NCI-H226 (cell line): Measurements from ENCODE around the gene GPR85.
"Not testable (repeated sequence)": the region's sequence is repeated elsewhere in the genome, so short reads cannot be mapped to it uniquely, and the experiment has no call there.

Experiments
- DNase-seq: peaks from one replicate; pipeline ENCODE4 v3.0.0-alpha.2; 2015

The GPR85 gene, protein sequence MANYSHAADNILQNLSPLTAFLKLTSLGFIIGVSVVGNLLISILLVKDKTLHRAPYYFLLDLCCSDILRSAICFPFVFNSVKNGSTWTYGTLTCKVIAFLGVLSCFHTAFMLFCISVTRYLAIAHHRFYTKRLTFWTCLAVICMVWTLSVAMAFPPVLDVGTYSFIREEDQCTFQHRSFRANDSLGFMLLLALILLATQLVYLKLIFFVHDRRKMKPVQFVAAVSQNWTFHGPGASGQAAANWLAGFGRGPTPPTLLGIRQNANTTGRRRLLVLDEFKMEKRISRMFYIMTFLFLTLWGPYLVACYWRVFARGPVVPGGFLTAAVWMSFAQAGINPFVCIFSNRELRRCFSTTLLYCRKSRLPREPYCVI

DNA sequence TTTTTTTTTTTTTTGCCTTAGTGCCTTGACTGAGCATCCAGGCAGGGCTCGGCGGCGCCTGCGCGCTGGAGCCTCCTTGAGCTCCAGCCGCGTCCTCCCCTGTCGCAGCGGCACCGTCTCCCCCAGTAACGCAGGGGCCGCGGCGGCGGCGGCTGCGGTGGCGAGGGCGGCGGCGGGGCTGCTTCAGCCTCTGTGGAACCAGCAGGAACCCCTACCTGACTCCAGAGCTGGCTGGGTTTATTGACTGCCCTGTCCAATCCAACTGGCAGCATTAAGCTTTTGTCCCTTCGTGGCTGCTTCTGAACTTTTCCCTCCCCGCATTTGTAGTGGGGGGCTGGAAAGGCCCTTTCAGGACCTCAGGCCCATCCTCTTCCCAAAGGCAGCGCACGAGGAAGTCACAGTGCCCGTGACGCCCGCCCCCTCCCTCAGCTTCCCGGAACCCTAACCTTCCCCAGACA lies at the start of gene GPR85:
TSS of gene GPR85 (minus strand) at position 397 of the 458 bp plus-strand sequence. CDS start 2,106 bp downstream, outside the sequence.
- no peak for DNase-seq

DNA sequence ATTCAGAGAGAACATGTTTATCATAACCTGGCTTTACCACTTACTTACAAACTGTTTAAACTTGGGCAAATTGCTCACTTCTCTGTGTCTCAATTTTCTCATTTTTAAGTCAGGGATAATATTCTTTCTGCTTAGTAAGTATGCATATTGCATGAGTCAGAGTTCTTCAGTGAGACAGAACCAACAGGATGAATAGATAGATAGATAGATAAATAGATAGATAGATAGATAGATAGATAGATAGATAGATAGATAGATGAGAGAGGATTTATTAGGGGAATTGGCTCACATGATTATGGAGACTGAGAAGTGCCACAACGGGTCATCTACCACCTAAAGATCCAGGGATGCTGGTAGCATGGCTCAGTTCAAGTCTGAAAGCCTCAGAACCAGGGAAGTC lies 47.4 kb upstream of the GPR85 start:
- DNase-seq: no peak

DNA sequence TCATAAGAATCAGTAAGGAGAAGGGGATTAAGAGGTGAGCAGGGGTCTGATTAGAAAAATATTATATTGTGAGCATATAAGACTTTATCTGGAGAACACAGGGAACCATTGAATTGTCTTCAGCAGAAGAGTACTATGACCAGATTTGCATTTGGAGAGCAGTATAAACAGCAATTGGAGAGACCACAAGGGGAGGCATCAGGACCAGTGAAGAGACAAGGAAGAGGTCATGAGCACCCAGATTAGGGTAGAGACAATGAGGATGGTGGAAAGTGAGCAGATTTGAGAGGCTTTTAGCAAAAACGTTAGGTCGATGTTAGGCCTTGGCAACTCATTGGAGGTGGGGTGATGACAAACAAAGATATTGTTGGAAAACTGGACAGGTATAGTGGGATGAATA lies 44.7 kb upstream of the GPR85 start:
- no peak for DNase-seq

DNA sequence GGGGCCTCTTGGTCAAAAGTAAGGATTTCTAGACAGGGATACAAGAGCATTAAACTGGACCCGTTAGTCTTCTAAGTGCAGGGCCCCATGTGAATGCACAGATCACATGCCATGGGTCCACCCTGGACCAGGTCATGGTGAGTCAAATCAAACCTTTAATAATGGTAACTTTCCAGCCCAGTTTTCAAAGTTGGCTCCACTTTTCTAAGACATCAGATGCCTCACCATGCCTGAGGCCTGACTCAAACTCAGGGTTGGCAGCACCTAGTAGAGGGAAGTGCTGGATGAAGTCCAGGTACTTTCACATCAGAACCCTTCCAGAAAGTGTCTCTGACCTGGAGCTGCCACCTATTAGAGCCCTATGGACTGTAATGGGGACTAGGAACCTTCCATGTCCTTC lies 41.4 kb upstream of the GPR85 start:
- peak; percentile 69 for DNase-seq

DNA sequence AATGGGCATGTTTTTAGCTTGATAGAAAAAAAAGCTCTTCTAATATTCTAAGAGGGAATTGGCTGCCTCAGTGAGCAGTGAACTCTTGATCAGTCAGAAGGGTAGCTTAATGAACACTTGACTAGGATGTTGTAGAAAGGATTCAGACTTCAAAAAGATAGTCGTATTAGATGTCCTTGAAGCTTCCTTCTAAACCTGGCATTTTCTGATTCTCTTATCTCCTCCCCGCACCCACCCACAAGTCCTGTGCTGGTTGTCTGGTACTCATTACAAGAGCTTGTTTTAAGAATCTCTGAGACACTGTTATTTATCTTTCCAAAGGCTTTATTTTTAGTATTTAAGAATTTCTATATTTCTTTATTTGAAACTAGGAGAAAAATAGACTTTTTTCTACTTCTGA lies 39.1 kb upstream of the GPR85 start:
- no peak for DNase-seq

DNA sequence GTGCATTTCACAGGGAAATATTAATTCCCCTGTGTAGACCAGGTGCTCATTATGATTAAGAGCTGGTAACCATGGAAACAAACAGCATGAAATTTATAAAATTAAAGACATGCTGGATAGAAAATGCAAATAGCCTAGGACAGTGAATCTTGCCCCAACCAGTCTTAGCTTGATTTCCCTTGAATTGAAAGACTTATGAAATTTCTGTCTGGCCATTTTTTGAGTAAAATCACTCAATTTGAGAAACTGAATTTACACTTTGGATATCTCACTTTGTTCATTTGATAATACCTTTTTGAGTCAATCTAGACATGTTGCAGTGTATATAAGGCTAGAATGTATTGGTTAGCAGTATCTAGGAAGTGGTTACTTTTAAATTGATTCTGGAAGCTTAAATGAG lies 36.1 kb upstream of the GPR85 start:
- DNase-seq: no peak

DNA sequence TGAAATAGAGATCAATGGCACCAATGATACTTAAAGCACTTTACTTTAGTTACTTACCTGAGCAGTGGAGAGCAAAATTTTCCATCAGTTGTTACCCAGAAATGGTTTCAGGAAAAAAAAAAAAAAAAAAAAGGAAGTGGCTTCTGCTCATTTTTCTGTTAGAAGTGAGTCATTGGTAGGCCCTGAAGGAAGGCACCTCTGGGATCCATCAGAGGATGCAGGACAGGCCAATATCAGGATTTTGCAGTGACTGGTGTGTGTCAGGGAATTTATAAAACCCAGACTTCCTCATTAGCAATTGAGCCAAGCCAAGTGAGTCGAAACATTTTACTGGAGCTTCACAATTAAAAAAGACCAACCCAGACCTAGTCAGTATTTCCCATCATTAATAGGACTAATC lies 34.0 kb upstream of the GPR85 start:
- DNase-seq: no peak

DNA sequence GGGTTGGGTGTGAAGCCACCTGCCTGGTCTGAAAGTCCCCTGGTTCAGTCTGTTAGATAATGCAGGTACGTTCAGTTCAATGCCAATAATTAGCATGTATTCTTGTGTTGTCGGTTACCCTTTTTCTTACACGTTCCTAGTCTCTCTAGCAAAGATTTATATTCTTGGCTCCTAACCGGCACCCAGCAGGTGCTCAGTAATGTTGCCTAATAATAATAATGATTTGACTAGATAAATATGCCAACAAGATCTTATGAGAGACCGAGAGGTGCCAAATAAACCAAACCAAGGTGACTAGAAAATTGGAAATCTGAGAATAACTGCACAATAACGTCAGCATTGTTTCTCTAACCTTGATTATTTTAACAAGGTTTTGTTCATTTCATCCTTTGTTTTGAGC lies 32.8 kb upstream of the GPR85 start:
- no peak for DNase-seq

DNA sequence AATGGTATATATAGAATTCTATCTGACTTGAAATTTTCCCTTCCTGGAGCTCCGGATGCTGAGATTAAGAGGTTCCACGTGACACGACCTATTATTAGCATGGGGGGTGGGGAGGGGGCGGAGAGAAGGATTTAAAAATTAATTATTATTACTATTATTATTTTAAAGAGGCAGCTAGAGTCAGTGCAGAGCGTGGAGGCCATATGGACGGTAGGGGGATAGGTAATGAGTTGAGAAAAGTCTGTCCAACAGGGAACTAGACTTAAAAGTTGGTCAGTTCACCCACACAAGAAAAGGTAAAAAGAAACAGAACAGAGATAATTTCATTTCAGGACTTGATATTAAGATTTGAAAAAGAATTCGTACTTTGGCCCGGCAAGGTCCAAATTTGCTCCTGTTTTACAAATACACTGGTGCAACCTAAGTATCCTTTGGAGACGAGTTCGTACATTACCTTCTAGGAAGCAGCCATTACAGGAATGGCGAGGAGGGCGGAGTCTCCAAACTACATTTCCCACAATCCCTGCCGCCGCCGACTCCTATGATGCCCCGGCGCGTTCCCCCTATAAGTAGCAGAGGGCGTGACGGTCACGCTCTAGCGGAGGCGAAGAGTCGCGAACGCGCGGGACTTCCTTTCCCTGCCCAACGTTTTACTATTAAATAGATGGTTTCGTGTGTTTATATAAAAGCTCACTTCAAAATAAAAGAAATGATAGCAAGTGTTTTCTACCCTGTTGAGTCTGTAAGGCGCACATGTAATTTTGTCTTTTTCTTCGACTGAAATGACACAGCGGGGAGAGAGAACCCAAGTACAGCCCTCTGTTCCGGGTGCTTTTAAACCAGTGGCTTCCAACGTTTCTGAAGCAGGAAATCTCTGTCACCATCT lies 31.7 kb upstream of the GPR85 start, which contains the start of gene SMIM30:
TSS of gene SMIM30 (minus strand) at position 481 of the 886 bp plus-strand sequence. CDS start 976 bp downstream, outside the sequence.
- peak; percentile 88 for DNase-seq

DNA sequence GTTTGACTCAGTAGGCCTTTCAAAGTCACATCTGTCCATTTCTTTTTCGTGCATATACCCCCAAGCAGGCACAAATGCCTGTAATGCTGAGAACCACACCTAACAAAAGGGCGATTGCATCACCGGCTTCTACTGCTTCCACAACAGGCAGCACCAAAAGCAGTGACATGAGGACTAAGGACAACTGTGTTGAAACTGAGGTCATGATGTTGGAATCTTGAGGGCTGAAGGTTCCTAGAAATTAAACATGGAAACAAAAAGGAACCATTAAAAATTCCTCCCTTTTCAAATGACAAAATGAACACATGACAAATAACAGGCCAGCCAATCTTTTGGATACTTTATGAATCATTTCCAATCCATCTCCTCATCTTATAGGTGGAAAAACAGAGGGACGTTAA lies 30.7 kb upstream of the GPR85 start:
- DNase-seq: not testable (repeated sequence)

DNA sequence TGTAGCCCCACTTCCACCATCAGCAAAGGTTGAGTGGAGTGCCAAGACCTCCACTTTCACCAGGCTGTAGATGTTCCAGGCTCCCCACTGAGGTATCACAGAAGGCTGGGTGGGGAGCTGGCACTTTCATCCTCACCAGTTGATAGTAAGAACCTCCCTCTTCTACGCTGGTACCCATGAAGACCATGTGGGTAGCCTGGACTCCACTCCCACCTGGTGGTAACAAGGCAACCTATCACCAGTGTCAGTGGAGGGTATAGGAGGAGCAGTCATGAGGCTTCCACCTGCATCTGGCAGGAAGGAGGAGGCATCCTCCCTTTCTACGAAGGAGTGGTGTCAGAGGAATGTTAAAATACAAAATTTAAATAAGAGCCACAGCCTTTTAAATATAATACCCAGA lies 27.3 kb upstream of the GPR85 start:
- DNase-seq: no peak

DNA sequence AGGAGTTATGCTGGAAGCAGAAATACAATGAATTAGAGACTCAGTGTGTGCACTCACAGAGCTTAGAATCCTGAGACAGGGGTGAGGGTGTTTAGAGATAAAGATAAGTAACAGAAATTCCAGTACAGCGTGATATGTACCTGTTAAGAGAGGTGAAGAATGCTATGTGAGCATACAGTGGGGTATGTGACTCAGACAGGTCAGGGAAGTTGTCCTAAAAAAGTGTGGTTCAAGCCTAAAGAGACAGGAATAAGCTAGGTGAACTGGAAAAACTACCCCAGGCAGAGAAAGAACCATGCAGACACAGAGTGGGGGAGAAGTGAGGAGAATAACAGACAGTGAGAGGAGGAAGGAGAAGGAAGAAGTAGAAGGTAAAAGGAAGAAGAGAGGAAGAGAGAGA lies 23.1 kb upstream of the GPR85 start:
- no peak for DNase-seq

DNA sequence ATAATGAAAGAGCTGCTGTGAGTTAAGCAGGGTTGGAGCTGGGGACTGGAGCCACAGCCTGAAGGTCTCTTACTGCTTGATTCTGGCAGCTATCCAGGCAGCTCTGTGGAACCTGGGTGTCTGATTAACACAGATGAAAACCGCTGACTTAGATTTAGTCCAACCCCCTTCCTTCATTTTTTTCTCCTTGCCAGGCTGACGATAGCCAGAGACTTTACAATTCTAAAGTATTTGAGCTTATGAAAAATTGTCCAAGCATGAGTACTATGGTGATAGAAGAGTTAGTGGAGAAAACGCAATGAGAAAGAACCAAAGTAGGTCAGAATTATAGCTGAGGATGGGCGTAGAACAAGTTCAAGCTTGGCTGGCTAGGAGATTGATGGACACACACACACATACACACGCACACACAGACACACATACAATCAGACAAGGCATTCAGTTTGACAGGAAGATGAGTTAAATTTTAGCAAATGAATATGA lies 13.5 kb upstream of the GPR85 start:
- DNase-seq: no peak

DNA sequence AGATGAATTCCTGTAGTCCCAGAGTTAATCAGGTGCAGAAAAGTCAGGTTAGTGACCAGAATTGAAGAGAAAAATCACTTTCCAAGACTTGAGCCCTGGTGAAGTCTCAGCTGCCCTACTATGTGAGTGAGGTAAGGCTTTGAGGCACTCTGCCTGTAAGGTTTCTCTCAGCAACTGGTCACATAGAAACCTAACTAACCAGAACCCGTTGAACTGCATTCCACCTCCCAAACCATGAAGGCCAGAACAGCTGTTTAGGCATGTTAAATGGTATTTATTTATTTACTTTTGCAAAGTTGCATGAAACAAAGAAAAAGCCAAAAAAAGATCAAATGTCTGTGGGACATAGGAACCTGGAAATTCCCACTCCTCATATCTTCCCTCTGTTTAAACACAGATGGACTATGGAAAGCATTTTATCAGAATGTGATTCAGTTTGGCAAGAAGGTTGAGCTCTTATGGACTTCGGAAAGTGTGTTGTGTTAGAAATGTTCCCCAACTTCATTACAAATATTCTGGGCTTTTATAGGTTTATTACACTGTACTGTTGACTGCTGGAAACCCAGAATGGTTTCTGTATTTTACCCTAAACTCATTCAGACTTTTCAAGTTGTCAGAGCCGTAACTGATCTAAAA lies 12.8 kb upstream of the GPR85 start:
- DNase-seq: no peak

DNA sequence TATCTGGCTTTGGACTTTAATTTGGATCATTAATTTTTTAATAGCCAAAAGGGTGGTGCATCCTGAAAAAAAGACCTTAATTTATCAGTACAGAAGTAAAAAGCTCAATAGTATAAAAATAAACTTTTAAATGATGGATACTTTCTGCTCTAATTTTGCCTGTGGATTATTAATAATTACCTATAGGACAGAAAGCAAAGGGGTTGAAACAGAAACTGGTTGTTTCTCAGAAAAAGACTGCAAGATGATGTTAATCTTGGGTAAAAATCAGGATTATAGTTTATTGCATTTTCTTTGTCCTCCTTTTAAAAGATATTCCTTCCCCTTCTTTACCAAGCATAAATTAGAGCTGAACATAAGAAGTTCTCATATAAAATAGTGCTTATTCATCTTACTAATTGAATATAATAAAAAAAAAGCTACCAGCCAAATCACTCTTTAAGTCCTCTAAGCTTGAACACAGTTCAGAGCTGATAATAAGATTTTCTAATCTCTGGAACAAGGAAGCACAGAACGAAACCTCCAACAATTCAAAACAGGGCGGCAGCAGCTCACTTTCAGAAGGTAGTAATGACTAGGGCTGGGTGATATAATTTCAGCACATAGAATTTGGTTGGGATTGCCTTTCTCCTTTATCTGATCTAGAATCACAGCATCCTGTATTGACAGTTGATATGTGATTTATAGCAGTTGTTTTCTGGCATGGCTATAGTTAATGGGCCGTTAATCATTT lies 8.1 kb upstream of the GPR85 start:
- no peak for DNase-seq

DNA sequence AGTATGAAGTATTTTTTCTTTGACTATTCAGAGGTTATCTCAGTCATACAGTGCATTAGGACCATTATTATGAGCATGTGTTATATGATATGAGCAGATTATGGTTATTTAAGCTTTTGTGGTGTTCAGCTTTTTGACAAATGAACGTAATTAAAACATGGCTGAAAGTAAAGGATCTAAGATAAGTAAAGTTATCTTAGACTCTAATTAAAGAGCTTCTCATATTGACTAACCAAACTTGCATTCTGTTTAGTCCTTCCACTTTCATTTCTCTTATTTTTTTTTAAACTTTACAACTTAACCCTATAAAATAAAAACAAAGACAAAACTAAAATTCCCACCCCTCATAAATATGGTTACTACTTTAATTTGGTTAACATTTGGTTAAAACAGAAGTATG lies 6.9 kb upstream of the GPR85 start:
- no peak for DNase-seq

DNA sequence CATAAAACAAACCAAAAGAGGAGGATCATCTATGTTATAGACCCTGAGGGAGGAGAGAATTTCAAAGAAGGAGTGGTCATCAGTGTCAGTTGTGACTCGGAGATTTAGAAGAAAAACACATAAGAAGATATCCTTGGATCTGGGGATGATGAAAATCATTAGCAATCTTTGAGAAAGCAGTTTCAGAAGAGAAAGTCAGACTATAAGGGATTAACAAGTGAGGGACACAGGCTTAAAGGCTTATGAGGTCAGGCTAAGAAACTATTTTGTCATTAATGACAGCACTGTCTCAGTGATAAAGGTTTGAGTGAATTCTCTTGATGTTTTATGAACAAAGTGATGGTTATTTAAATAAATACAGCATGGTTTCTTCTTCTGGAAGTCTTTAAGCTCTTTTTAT lies 6.1 kb upstream of the GPR85 start:
- no peak for DNase-seq

DNA sequence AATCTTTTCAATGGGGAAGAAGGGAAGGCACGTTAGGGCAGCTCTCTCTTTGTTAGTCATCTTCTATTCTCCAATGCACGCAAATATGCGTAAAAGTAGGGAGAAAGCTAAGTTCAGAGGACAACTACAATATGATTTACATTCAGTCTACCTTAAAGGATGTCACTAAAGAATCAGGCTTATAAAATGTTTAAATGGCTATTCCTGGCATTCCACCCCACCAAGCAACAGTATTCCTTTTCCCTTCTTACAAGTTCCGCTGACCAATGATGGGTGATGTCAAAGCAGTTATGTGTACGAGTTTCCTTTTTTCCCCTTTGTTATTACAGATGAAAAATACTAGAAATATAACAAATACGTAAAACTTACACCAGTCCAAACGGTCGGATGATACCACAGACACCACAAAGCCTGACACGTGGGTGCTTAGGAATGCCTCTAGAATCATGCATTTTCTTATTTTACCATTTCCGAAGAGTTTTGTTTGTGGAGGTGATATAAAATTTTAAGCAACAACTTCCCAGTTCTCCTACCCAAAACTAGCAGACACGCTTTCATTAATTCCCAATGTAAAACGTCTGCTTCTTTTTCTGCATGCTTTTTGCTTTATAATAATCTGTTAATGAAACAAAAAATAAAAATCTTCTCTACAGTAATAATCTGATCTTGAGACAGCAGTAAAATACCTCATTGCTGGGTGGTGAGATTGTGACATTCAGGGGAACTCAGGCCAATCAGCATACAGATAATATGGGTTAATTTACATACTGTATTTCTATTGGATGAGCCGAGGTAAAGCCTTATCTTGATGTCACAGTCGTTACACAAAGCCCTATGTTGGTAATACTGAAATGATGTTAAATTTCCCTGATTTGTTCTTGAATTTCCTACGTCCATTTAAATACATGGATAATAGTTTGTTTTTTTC lies 708 bp upstream of the GPR85 start:
- peak; percentile 38 for DNase-seq

DNA sequence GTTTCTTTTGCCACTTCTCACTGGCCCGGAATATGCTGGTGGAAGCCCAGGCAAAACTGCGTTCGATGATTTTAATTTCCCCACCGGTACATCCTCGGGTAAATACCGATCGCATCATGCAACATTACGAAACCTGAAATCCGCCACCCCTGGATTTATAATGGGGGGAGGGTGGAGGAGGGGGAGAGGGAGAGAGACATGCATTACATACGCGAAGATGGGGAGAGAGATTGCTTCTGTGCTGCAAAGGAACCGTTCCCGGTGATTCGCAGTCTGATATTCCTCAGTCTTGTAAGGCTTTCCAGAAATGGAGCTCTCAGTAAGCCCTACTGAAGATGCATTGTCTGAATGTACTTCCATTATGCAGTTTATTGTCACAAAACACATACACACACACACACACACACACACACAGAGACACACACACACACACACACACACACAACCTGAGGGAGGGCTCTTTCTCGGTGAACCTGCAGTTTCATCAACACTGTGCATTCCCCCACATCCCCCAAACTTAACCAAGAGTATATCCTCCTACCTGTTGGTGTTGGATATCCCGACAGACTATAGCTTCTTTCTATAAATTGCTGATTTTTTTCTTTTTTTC lies 741 bp downstream of the GPR85 start:
- DNase-seq: no peak

DNA sequence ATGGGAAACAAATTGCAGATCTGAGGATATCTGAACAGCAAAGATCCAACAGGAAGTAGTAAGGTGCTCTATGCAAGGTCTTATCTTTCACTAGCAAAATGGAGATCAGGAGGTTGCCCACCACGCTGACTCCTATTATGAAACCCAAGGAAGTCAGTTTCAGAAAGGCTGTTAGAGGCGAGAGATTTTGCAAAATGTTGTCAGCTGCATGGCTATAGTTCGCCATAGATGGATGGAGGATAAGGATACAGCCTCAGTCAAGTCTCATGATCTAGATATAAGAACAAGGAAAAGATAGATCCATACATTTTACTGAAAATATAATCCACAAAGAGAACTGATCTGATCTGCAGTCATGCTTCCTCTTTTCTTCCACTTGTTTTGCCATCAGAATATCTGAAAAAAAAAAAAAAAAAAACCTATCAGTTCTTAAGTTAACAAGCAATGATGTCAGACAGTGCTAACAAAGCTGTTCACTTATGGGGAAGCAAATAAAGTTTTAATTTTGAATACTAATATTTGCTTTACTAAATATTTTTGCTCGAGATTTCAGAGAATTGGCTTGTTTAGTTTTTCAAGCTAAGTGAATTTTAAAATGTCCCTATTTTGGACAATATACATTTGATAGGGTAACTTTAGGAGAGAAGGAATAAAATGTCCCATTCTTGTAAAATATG lies 2.0 kb downstream of the GPR85 start:
- no peak for DNase-seq
